Hematopoietic multipotent progenitor cell (in vitro differentiated cells): Measurements from ENCODE around the gene PEF1. TPM values are rescaled to one million over a fixed set of nuclear protein-coding genes. Genes with fewer than 3 reads are reported as not detected.

Experiments used
- DNase-seq, 3 donors: peaks; one replicate each; pipeline ENCODE4 v3.0.0-alpha.2; 2011 to 2015; ENCODE audit warnings: low read depth in 2 of 3, low spot score in 2 of 3
- total RNA-seq: library from RNA; depleted of rRNA; stranded (reverse); fragments of >200 nt; gene quantifications from one replicate; pipeline ENCODE4 v1.2.3, GENCODE V29; 2012

PEF1 gene
- total RNA-seq, 1 donor = 130 TPM

- no peak for DNase-seq
Observed at GRCh38 chr1:31617218-31617915, 27.3 kb downstream of the PEF1 start, which contains the start of gene HCRTR1. Gene HCRTR1 (plus strand): TSS chr1:31617689. CDS start chr1:31619193, 1,504 bp downstream.

- no peak for DNase-seq
Observed at GRCh38 chr1:31615939-31616338, 28.7 kb downstream of the PEF1 start.

- no peak for DNase-seq
Observed at GRCh38 chr1:31615414-31615813, 29.3 kb downstream of the PEF1 start.

GRCh38 chr1:31614414-31615005 is 30.2 kb downstream of the PEF1 start:
- DNase-seq = no peak

GRCh38 chr1:31609514-31610118 is 35.1 kb downstream of the PEF1 start:
- DNase-seq = no peak

GRCh38 chr1:31607360-31607759 is 37.3 kb downstream of the PEF1 start:
- DNase-seq = no peak

GRCh38 chr1:31605908-31606427 is 38.7 kb downstream of the PEF1 start:
- DNase-seq = peak in 2 of 3 donors; percentile 26 to 45

GRCh38 chr1:31602081-31602480 is 42.6 kb downstream of the PEF1 start:
- no peak for DNase-seq

GRCh38 chr1:31600641-31601040 is 44.0 kb downstream of the PEF1 start:
- no peak for DNase-seq

- no peak for DNase-seq
Observed at GRCh38 chr1:31598980-31599379, 45.7 kb downstream of the PEF1 start.

- peak in 2 of 3 donors; percentile 79 to 91 for DNase-seq
Observed at GRCh38 chr1:31596737-31597097, 48.0 kb downstream of the PEF1 start.

GRCh38 chr1:31595836-31596736 is 48.6 kb downstream of the PEF1 start:
- peak in 1 of 3 donors; percentile 42 for DNase-seq

GRCh38 chr1:31593770-31594632 is 50.7 kb downstream of the PEF1 start:
- peak; percentile 26 to 84 (median 76) for DNase-seq

GRCh38 chr1:31593136-31593665 is 51.5 kb downstream of the PEF1 start:
- DNase-seq = no peak

GRCh38 chr1:31592132-31592531 is 52.5 kb downstream of the PEF1 start:
- no peak for DNase-seq

- DNase-seq = no peak
Observed at GRCh38 chr1:31591425-31592093, 53.1 kb downstream of the PEF1 start.

- no peak for DNase-seq
Observed at GRCh38 chr1:31588751-31589515, 55.7 kb downstream of the PEF1 start.

GRCh38 chr1:31587720-31588423 is 56.8 kb downstream of the PEF1 start:
- peak in 2 of 3 donors; percentile 70 to 80 for DNase-seq
